MG63 (cell line): ENCODE measurements around the gene TNC. TPM values are rescaled to one million over a fixed set of nuclear protein-coding genes. Genes with fewer than 3 reads are reported as not detected.

Experiments used
- DNase-seq: peaks from one replicate; pipeline ENCODE4 v3.0.0-alpha.2; 2020
- H3K27me3 ChIP-seq: fragments of 250-450 bp; sonication (Bioruptor Pico); 2 replicates; pipeline ENCODE4 v1.5.1; 2020; ENCODE audit warnings: mild to moderate bottlenecking, moderate library complexity
- H3K36me3 ChIP-seq: fragments of 250-450 bp; sonication (Bioruptor Pico); 2 replicates; pipeline ENCODE4 v1.5.1; 2020; ENCODE audit warnings: mild to moderate bottlenecking, moderate library complexity
- H3K4me3 ChIP-seq: fragments of 250-450 bp; sonication (Bioruptor Pico); 2 replicates; pipeline ENCODE4 v1.5.1; 2020; ENCODE audit warnings: mild to moderate bottlenecking, moderate library complexity
- H3K9me3 ChIP-seq: fragments of 250-450 bp; sonication (Bioruptor Pico); 2 replicates; pipeline ENCODE4 v1.5.1; 2020; ENCODE audit warnings: mild to moderate bottlenecking, moderate library complexity
- total RNA-seq: library from RNA; depleted of rRNA; stranded (reverse); fragments of >200 nt; shearing (Covaris generic); gene quantifications from 2 replicates; pipeline ENCODE4 v1.2.3, GENCODE V29; 2014; ENCODE audit warnings: low replicate concordance; rRNA removed

The TNC gene
- total RNA-seq, 1 experiment from 2014 or later = 3.0 TPM

GRCh38 chr9:114988962-114989599, 128.9 kb downstream of the TNC start:
- Histone ChIP-seq H3K27me3 (no peaks in the 10 kb centered on the region), H3K36me3 (no peaks in the 10 kb centered on the region), H3K4me3 (no peak overlapping the region), H3K9me3 (no peaks in the 10 kb centered on the region)
- no peak for DNase-seq

GRCh38 chr9:114987116-114987515, 130.8 kb downstream of the TNC start:
- Histone ChIP-seq H3K9me3 (no peaks in the 10 kb centered on the region), H3K4me3 (no peak overlapping the region), H3K27me3 (no peaks in the 10 kb centered on the region), H3K36me3 (no peaks in the 10 kb centered on the region)
- DNase-seq = no peak

GRCh38 chr9:114985959-114986501, 131.9 kb downstream of the TNC start:
- no peaks in the 10 kb centered on the region for H3K36me3 ChIP-seq
- DNase-seq = no peak
- H3K9me3 ChIP-seq = no peaks in the 10 kb centered on the region
- H3K27me3 ChIP-seq = no peaks in the 10 kb centered on the region
- H3K4me3 ChIP-seq = no peak overlapping the region

GRCh38 chr9:114981063-114981462, 136.9 kb downstream of the TNC start:
- Histone ChIP-seq H3K36me3 (no peaks in the 10 kb centered on the region), H3K9me3 (no peaks in the 10 kb centered on the region), H3K27me3 (no peaks in the 10 kb centered on the region), H3K4me3 (no peak overlapping the region)
- no peak for DNase-seq

GRCh38 chr9:114973216-114973615, 144.7 kb downstream of the TNC start:
- H3K4me3 ChIP-seq = no peak overlapping the region
- no peaks in the 10 kb centered on the region for H3K36me3 ChIP-seq

GRCh38 chr9:114972510-114973136, 145.3 kb downstream of the TNC start:
- no peaks in the 10 kb centered on the region for H3K9me3 ChIP-seq
- no peak for DNase-seq
- no peak overlapping the region for H3K4me3 ChIP-seq
- H3K27me3 ChIP-seq = no peaks in the 10 kb centered on the region
- H3K36me3 ChIP-seq = no peaks in the 10 kb centered on the region

More at GRCh38 chr9:114973216-114973615, 144.7 kb downstream of the TNC start:
- H3K27me3 ChIP-seq = no peaks in the 10 kb centered on the region
- no peak for DNase-seq
- no peaks in the 10 kb centered on the region for H3K9me3 ChIP-seq

Other genes with a start within 250 kb of the TNC start
- not detected in 2 replicates for gene TNFSF8, start 187.6 kb downstream of the TNC start, total RNA-seq